Testis (tissue), 3 donors: Measurements from ENCODE around the gene GSC2. TPM values are rescaled to one million over a fixed set of nuclear protein-coding genes. Genes with fewer than 3 reads are reported as not detected.

Experiments
- DNase-seq: peaks from one replicate; pipeline ENCODE4 v3.0.0-alpha.2; 2019
- H3K27ac ChIP-seq, 2 donors: fragments of 200-600 bp; sonication (generic); one replicate each; pipeline ENCODE4 v1.5.1; 2019
- H3K27me3 ChIP-seq: fragments of 200-600 bp; sonication (generic); one replicate; pipeline ENCODE4 v1.5.1; 2019
- H3K36me3 ChIP-seq: fragments of 200-600 bp; sonication (generic); one replicate; pipeline ENCODE4 v1.5.1; 2017; ENCODE audit warnings: low read depth; ENCODE audit errors: missing control alignments
- H3K4me1 ChIP-seq: fragments of 200-600 bp; sonication (generic); one replicate; pipeline ENCODE4 v1.5.1; 2019
- H3K4me3 ChIP-seq, 2 donors: fragments of 200-600 bp; sonication (generic); one replicate each; pipeline ENCODE4 v1.5.1; 2017 to 2019
- H3K9me3 ChIP-seq: fragments of 200-600 bp; sonication (generic); one replicate; pipeline ENCODE4 v1.5.1; 2017
- POLR2A ChIP-seq: fragments of 450-650 bp; IDR thresholded peaks from one replicate; pipeline ENCODE4 v1.6.1; 2017; ENCODE audit warnings: antibody characterized with exemption, mild to moderate bottlenecking, moderate library complexity
- WGBS, 2 donors: methylation state at CpG; one replicate each; pipeline ENCODE4 v1.1.5; 2018; 5-methylcytosine and 5-hydroxymethylcytosine counted together
- intact Hi-C: fragments of 100-400 bp; cut with DNase I; formaldehyde crosslinking; loops from one replicate; pipeline ENCODE4 v1.15.1; 2023; ENCODE audit warnings: low total_unique reads
- polyA plus RNA-seq: library from polyadenylated mRNA; stranded (reverse); fragments of 350-450 nt; fragmentation: Illumina TruSeq; extraction: RNeasy Lipid Tissue Mini Kit (QIAGEN cat#74804); gene quantifications from one replicate; pipeline ENCODE4 v1.2.3, GENCODE V29; 2014; ENCODE audit warnings: low read depth, low replicate concordance; ENCODE audit not compliant: insufficient read depth
- total RNA-seq, 2 donors: library from RNA; depleted of rRNA; stranded (reverse); fragments of >200 nt; gene quantifications; one replicate each; pipeline ENCODE4 v1.2.3, GENCODE V29; 2016
- TF ChIP-seq, protein P1 (sequence below), 3 experiments: fragments of 450-650 bp in 2 of 3; fragments of 200-600 bp in 1 of 3; sonication (generic) in 1 of 3; IDR thresholded peaks; one replicate each; pipeline ENCODE4 v1.5.1; 2016 to 2019; ENCODE audit warnings: antibody characterized with exemption in 3 of 3, mild to moderate bottlenecking in 2 of 3, moderate library complexity in 1 of 3

Gene GSC2
- total and polyA plus RNA-seq, 3 donors from 2014 or later, result 2.3 to 16.0 (median 15.3) TPM

DNA sequence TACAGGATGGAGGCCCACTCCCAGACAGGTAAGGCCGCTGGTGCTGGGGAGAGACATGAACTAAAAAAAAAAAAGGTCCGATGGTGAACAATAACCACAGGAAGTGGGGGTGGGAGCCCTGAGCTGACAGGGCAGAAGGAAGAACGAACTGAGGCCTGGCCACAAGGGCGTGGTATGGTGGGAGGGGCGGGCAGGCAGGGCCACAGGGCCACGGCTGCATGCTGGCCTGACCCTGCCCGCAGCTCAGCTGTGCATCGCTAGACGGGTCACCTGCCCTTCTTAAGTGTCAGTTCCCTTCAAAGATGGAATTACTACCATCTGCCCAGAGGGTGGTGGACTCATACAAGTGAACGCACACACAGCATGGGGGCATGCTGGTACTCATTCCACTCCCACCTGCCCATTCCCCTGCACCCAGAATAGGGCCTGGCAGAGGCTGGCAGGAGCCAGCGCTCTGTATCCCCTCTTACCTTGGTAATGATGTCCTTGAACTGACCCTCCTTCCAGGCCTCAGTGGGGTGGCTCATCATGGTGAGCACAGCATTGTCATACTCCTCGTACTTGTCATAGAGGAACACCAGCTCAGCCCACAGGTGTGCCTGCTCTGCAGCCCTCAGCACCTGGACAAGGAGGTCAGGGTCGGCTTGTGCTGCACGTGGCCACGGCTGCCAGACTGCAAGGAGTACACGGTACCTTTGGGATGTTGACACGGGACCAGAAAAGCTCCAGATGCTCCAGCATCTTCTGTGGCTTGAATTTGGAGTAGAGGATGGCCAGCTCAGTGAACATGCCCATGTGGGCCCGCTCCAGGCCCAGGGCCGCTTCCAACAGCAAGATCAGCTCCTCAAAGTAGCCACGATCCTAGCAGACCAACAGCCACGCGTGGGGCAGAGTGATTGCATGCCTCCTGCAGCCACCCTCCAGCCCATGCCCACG, 46.0 kb upstream of the GSC2 start:
- no peaks in the 10 kb centered on the region for H3K4me1 ChIP-seq
- no peak for DNase-seq
- 87% methylated on average over 20 to 23 of the region's 23 CpGs for WGBS, 2 donors
- H3K4me3 ChIP-seq, result no peak overlapping the region
- H3K36me3 ChIP-seq, result no peaks in the 10 kb centered on the region
- no peak overlapping the region for H3K27ac ChIP-seq
- no peaks in the 10 kb centered on the region for H3K27me3 ChIP-seq
- H3K9me3 ChIP-seq, result no peaks in the 10 kb centered on the region
- no peak for TF ChIP-seq POLR2A
- TF ChIP-seq, protein P1, sequence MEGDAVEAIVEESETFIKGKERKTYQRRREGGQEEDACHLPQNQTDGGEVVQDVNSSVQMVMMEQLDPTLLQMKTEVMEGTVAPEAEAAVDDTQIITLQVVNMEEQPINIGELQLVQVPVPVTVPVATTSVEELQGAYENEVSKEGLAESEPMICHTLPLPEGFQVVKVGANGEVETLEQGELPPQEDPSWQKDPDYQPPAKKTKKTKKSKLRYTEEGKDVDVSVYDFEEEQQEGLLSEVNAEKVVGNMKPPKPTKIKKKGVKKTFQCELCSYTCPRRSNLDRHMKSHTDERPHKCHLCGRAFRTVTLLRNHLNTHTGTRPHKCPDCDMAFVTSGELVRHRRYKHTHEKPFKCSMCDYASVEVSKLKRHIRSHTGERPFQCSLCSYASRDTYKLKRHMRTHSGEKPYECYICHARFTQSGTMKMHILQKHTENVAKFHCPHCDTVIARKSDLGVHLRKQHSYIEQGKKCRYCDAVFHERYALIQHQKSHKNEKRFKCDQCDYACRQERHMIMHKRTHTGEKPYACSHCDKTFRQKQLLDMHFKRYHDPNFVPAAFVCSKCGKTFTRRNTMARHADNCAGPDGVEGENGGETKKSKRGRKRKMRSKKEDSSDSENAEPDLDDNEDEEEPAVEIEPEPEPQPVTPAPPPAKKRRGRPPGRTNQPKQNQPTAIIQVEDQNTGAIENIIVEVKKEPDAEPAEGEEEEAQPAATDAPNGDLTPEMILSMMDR (IDR thresholded peaks at IDR 0.05), result no peak
- intact Hi-C loops, result no loop called here

DNA sequence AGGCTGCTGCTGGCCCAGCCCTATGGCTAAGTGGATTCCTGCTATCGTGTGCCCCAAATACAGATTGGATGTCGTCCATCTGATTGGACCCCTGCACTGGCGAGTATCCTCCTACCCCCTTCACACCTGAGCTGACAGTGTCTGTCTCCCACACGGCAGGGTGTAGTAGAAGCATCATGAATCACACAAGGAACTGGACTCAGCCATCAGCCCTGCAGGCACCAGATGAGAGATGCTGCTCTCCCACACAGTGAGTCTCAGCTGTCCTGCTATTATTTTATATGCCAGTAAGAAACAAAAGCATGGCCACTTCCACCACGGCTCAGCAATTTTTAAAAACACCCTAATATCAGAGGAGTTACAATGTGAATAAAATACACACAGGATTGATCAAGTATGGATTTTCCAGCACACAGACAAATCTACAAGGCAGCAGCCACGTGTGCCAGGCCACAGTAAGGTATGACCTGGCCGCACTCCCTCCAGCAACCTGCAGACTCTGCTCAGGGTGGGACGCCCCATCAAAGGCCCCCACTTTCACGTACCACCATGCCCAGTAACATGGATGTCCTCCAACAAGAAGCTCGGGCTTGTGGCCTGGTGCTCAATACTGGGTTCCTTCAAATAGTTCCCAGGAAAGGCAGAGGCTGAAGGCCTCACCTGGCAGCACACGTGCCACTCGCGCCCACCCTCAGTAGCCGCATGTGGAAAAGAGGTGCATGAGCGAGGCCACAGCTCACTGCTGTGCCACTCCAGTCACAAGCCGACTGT, 44.9 kb upstream of the GSC2 start:
- no peaks in the 10 kb centered on the region for H3K9me3 ChIP-seq
- TF ChIP-seq, protein P1 (IDR thresholded peaks at IDR 0.05), result no peak
- no peak for TF ChIP-seq POLR2A
- H3K27ac ChIP-seq, result no peak overlapping the region
- H3K4me3 ChIP-seq, result no peak overlapping the region
- H3K27me3 ChIP-seq, result no peaks in the 10 kb centered on the region
- intact Hi-C loops, result no loop called here
- WGBS, 2 donors, result 91 to 95% methylated on average over 14 to 16 of the region's 16 CpGs
- no peaks in the 10 kb centered on the region for H3K36me3 ChIP-seq
- no peak for DNase-seq
- no peaks in the 10 kb centered on the region for H3K4me1 ChIP-seq

DNA sequence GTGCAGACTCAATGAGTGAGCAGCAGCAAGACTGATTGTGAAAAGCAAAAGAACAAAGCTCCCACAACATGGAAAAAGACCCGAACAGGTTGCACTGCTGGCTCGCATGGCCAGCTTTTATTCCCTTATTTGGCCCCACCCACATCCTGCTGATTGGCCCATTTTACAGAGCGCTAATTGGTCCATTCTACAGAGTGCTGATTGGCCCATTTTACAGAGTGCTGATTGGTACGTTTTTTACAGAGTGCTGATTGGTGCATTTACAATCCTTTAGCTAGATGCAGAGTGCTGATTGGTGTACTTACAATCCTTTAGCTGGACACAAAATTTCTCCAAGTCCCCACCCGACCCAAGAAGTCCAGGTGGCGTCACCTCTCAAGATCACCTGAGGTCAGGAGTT, 43.8 kb upstream of the GSC2 start:
- H3K9me3 ChIP-seq, result no peaks in the 10 kb centered on the region
- intact Hi-C loops, result no loop called here
- WGBS, 2 donors, result 81 to 89% methylated on average over 6 of the region's 6 CpGs
- H3K27ac ChIP-seq, result no peak overlapping the region
- H3K4me3 ChIP-seq, result no peak overlapping the region
- no peaks in the 10 kb centered on the region for H3K36me3 ChIP-seq
- TF ChIP-seq POLR2A, result no peak
- H3K4me1 ChIP-seq, result no peaks in the 10 kb centered on the region
- no peak for DNase-seq
- no peaks in the 10 kb centered on the region for H3K27me3 ChIP-seq

DNA sequence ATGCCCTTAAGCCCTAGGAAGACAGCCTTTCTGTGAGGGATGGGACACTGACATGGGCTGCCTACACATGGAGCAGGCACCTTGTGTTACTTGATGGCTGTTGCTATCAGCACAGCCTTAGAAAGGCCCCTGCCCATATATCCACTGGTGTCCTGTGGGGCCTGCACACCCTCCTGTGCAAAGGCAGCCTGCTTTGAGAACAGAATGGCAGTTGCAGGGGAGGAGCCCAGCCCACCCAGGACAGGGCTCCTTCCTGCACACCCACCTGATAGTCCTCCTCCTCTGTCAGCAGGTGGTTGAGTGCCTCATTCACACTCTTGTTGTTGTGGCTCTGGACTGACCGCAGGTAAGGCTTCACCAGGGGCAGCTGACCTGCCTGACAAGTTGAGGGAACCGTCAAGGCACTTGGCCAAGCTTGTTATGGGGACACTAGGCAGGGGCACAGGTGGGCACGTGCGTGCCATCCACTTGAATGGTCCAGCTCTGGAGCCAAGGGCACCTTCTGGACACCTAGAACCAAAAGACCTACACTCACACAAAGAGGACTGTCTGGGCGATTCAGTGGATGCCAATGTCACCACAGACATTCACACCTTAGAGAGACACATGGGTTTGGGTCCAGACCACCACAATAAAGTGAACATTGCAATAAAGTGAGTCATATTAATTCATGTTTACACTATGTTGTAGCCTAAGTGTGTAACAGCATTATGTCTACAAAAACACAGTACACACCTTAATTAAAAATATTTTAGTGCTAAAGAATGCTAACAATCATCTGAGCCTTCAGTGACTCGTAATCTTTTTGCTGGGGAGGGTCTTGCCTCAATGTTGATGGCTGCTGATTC, 37.8 kb upstream of the GSC2 start:
- 84 to 96% methylated on average over 2 to 6 of the region's 6 CpGs for WGBS, 2 donors
- Histone ChIP-seq H3K9me3 (no peaks in the 10 kb centered on the region), H3K36me3 (no peaks in the 10 kb centered on the region), H3K4me1 (peaks cover 3% of the 10 kb centered on the region), H3K4me3 (no peak overlapping the region), H3K27ac (no peak overlapping the region), H3K27me3 (no peaks in the 10 kb centered on the region)
- DNase-seq, result no peak
- intact Hi-C loops, result no loop called here
- TF ChIP-seq, protein P1 (IDR thresholded peaks at IDR 0.05), result no peak
- TF ChIP-seq POLR2A, result no peak
